ENCODE measurements around the gene TNFRSF4. TPM values are rescaled to one million over a fixed set of nuclear protein-coding genes. Genes with fewer than 3 reads are reported as not detected.
A peak's percentile ranks its signal among the peaks of the same experiment; 100 is the strongest.

The TNFRSF4 gene
- total and polyA plus RNA-seq, 7 donors = 1.4 to 4.6 (median 3.5) TPM

DNA sequence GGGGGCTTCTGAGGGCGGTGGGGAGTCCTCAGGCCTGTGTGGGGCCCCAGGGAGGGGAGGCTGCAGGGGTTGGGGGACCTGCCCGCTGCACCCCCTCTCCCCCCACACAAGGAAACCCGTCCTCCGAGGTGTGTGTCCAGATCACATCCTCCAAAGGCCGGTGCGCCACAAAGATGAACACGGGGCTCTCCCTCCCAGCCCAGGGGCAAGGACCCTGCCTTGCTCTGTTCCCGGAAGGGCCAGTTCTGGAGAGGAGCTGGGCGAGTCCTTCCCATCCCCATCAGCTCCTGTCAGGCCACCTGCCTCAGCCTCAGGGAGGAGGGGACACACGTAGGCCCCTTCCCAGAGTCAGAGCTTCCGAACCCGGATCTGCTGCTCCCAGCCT lies 42.8 kb downstream of the TNFRSF4 start:
- 72 to 73% (median 72%) methylated on average over 12 of the region's 12 CpGs for WGBS, 3 donors
- Histone ChIP-seq H3K27me3 (ENCODE audit: insufficient read depth in 3 of 3, low read length in 2 of 3) (peaks cover 0 to 80% (median 16%) of the 10 kb centered on the region in 3 donors), H3K27ac (no peak overlapping the region), H3K4me1 (peaks cover 1% of the 10 kb centered on the region), H3K9me3 (no peaks in the 10 kb centered on the region), H3K36me3 (ENCODE audit: insufficient read depth in 1 of 2, low read depth in 1 of 2) (no peaks in the 10 kb centered on the region), H3K4me3 (no peak overlapping the region)
- peak; percentile 9 to 41 for DNase-seq
- TF ChIP-seq, protein P1, sequence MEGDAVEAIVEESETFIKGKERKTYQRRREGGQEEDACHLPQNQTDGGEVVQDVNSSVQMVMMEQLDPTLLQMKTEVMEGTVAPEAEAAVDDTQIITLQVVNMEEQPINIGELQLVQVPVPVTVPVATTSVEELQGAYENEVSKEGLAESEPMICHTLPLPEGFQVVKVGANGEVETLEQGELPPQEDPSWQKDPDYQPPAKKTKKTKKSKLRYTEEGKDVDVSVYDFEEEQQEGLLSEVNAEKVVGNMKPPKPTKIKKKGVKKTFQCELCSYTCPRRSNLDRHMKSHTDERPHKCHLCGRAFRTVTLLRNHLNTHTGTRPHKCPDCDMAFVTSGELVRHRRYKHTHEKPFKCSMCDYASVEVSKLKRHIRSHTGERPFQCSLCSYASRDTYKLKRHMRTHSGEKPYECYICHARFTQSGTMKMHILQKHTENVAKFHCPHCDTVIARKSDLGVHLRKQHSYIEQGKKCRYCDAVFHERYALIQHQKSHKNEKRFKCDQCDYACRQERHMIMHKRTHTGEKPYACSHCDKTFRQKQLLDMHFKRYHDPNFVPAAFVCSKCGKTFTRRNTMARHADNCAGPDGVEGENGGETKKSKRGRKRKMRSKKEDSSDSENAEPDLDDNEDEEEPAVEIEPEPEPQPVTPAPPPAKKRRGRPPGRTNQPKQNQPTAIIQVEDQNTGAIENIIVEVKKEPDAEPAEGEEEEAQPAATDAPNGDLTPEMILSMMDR (IDR thresholded peaks at IDR 0.05) = no peak
- intact Hi-C loops (cut with DNase I) = no loop called here
- ATAC-seq = no peak

DNA sequence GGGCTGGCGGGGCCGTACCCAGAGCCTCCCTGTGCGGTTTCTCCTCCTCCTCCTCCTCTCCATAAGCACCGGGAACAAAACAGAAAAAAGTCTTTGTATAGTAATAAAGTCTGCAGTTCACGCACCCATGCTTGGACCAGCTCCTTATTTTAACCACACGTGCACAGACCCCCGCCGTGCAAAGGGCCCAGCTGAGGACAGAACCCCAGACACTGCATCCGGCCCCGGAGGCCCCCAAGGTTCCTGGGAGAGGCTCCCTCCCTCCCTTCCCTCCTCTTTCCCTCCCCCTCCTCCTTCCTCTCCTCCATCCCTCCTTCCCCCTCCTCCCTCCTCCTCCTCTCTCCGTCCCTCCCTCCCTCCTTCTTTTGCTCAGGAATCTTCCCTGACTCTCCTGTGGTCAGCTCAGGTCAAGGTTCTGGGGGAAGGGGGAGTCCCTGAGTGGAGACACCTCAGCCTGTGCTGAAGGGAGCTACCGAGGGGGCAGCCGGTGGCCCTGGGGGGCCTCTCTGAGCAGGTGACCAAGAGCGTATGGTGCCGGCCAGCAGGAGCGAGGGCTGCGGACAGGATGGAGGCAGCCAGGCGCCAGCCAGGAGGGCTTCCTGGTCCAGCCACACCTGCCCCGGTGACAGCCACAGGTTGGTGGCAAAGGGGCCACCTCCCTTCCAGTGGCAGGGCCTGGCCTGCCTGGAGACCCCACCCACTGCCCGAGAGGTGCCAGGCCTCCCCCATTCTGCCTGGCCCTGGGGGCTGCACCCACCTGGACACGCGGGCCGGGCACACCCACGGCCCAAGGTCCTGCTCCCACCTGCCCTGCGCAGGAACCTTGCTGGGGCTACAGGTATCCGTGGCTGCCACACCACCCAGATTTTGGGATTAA lies 43.5 kb downstream of the TNFRSF4 start:
- DNase-seq (peak in 1 of 2 donors; percentile 50), ATAC-seq (no peak)
- Histone ChIP-seq H3K27ac (no peak overlapping the region), H3K4me3 (no peak overlapping the region), H3K9me3 (no peaks in the 10 kb centered on the region), H3K36me3 (ENCODE audit: insufficient read depth in 1 of 2, low read depth in 1 of 2) (no peaks in the 10 kb centered on the region), H3K27me3 (ENCODE audit: insufficient read depth in 3 of 3, low read length in 2 of 3) (peaks cover 0 to 84% (median 16%) of the 10 kb centered on the region in 3 donors), H3K4me1 (peaks cover 8% of the 10 kb centered on the region)
- 56 to 60% (median 58%) methylated on average over 25 to 26 of the region's 26 CpGs for WGBS, 3 donors
- TF ChIP-seq, protein P1 (IDR thresholded peaks at IDR 0.05) = no peak
- intact Hi-C loops (cut with DNase I) = no loop called here

DNA sequence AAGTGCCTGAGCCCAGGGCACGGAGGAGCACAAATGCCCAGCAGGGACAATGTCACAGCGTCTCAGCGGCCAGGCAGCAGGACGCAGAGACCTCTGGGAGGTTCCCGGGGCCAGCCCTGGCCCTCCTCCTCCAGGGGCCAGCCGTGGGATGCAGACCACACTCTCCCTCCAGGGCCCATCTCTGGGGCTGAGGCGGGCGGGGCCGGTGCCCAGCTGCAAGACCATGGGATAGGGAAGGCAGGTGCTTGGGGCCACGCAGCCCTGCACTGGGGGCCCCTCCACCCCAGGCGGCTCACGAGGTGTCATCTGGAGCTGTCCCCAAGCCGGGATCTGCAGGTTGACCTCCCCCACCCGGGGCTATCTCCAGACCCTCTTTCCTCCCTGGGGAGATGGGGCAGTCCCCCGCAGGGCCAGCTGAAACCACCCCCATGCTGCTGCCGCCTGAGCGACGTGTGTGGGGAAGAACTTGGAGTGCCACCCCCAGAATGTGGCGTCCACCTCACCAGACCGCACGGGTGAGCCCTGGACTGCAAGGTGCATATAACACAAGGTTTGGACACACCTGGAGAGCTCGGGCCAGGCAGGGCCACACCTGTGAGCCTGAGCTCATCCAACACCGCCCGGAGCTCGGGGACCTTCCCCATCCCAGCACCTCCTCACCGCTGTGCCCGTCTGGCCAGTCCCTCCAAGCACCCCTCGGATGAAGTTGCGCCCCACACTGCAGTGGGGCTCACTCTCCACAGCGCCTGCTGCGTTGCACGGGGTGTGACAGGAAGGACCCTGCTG lies 44.3 kb downstream of the TNFRSF4 start:
- no peak overlapping the region for H3K27ac ChIP-seq
- intact Hi-C loops (cut with DNase I) = no loop called here
- TF ChIP-seq, protein P1 (IDR thresholded peaks at IDR 0.05) = no peak
- H3K36me3 ChIP-seq (ENCODE audit: insufficient read depth in 1 of 2, low read depth in 1 of 2) = no peaks in the 10 kb centered on the region
- peaks cover 9% of the 10 kb centered on the region for H3K4me1 ChIP-seq
- H3K4me3 ChIP-seq = no peak overlapping the region
- H3K27me3 ChIP-seq (ENCODE audit: insufficient read depth in 3 of 3, low read length in 2 of 3) = peaks cover 0 to 78% (median 16%) of the 10 kb centered on the region in 3 donors
- ATAC-seq = no peak
- peak in 1 of 2 donors; percentile 53 for DNase-seq
- WGBS, 3 donors = 62 to 74% (median 67%) methylated on average over 27 to 32 of the region's 32 CpGs
- H3K9me3 ChIP-seq = no peaks in the 10 kb centered on the region

DNA sequence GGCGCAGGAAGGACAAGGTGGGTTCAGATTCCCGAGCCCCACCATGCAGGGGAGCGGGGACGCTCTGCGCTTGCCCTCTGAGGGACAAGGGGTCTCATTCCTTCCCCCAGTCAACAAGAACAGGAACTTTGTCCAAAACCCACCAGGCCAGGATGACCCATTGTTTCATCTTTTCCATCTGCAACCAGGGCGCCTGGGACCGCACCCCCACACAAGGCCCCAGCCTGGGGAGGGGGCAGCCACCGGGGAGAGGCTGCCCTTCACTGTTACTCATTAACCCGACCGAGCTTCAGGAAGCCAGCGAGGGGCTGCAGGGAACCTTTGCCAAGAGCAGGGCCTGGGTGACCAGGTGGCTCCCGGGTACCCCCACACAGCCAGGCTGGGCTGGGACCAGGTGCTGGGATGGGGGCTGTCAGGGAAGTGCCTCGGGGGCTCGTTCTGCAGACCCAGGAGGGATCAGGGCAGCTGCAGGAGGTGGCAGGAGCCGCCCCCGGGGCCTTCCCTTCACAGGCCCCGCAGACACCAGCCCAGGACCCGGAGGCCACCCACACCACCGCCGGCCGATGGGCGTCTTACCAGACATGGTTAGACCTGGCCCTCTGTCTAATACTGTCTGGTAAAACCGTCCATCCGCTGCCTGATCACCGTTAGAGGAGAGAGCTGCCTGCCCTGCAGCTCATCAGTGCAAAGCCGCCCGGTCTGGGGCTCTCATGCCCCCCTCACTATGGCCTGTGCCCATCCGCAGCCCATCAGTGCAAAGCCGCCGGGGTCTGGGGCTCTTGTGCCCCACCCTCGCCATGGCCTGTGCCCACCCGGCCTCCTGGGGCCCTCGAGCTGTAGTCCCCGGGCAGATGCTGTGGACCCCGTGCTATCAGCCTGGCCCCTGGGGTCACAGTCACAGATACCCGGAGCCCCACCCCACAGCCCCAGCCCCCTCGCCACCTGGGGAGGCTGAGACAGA lies 45.2 kb downstream of the TNFRSF4 start:
- intact Hi-C loops (cut with DNase I) = no loop called here
- DNase-seq (peak; percentile 9 to 40), ATAC-seq (no peak)
- no peak overlapping the region for H3K4me3 ChIP-seq
- H3K4me1 ChIP-seq = peaks cover 9% of the 10 kb centered on the region
- H3K36me3 ChIP-seq (ENCODE audit: insufficient read depth in 1 of 2, low read depth in 1 of 2) = no peaks in the 10 kb centered on the region
- WGBS, 3 donors = 80 to 82% (median 81%) methylated on average over 35 to 37 of the region's 37 CpGs
- TF ChIP-seq, protein P1 (IDR thresholded peaks at IDR 0.05) = no peak
- no peaks in the 10 kb centered on the region for H3K9me3 ChIP-seq
- peaks cover 0 to 69% (median 16%) of the 10 kb centered on the region in 3 donors for H3K27me3 ChIP-seq (ENCODE audit: insufficient read depth in 3 of 3, low read length in 2 of 3)
- H3K27ac ChIP-seq = no peak overlapping the region

All from psoas muscle (tissue), 8 donors.